B cell (primary cell): ENCODE data around the gene PLEKHA7.

Experiments used
- EZH2 ChIP-seq: IDR thresholded peaks from 2 replicates; pipeline ENCODE4 v1.6.1; 2012; ENCODE audit warnings: borderline replicate concordance, low read depth, mild to moderate bottlenecking, moderate library complexity, low read length; ENCODE audit not compliant: insufficient read depth, poor library complexity, severe bottlenecking
- TF ChIP-seq, protein P1 (sequence below): fragments of 200-600 bp; IDR thresholded peaks from one replicate; pipeline ENCODE4 v1.8.0; 2022; ENCODE audit warnings: antibody characterized with exemption, mild to moderate bottlenecking

DNA sequence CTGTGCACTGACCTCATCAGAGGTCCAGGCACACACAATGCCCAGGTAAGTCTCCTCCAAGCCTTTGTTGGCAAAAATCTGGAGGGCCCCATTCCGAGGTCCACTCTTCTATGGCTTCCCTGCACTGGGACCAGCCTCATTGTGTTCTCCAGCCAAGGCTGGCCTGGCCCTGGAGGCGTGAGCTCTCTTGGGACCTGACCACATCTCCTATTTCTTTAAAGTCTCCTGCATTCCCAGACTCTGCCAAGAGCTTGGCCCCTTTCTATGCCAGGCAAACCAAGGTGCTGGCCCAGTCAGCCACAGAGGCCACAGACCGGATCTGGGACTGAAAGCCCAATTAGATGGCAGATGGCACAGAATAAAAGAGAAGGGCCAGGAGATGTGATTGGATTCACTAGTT is 220.7 kb downstream of the PLEKHA7 start:
- TF ChIP-seq, protein P1, sequence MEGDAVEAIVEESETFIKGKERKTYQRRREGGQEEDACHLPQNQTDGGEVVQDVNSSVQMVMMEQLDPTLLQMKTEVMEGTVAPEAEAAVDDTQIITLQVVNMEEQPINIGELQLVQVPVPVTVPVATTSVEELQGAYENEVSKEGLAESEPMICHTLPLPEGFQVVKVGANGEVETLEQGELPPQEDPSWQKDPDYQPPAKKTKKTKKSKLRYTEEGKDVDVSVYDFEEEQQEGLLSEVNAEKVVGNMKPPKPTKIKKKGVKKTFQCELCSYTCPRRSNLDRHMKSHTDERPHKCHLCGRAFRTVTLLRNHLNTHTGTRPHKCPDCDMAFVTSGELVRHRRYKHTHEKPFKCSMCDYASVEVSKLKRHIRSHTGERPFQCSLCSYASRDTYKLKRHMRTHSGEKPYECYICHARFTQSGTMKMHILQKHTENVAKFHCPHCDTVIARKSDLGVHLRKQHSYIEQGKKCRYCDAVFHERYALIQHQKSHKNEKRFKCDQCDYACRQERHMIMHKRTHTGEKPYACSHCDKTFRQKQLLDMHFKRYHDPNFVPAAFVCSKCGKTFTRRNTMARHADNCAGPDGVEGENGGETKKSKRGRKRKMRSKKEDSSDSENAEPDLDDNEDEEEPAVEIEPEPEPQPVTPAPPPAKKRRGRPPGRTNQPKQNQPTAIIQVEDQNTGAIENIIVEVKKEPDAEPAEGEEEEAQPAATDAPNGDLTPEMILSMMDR, result no peak
- TF ChIP-seq EZH2, result no peak
